NCI-H146 treated with DMSO at 0.1 percent for 48 hours (cell line): ENCODE measurements around the gene ARL4C.

Source experiments
- DNase-seq: peaks from one replicate; lab custom pipeline; 2025; ENCODE audit not compliant: unreplicated experiment; lab: John Stamatoyannopoulos, UW

Gene ARL4C

GRCh38 chr2:234448506-234449184, 48.2 kb downstream of the ARL4C start:
- DNase-seq = no peak

DNA sequence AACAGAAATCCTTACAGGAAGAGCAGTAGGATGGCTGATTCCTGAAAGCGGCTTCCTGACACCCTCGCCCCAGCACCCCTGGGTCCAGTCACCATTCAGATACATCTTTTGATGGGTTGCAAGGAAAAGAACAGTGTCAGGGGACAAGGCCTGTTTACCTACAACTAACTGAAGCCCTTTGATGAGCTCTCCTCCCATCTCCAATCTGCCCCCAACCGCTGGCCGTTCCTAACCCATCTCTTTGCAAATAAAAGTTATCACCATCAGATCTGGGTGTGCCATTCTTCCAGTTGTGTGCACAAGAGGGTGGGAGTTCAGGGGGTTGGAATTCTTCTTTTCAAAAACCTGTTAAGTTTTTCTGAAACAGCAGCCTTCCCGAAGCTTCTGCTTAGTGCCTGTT, 48.9 kb downstream of the ARL4C start:
- DNase-seq = no peak

DNA sequence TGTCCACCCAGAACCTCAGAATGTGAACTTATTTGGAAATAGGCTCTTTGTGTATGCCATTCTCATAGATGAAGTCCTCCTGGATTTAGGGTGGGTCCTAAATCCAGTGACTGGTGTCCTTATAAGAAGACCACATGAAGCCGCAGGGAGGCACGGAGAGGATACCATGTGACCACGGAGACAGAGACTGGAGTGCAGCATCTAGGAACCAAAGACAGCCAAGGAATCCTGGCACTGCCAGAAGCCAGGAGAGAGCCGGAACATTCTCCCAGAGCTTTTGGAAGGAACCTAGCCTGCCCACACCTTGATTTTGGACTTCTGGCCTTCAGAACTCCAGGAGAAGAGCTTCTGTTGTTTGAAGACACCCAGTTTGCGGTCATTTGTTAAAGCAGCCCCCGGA, 49.7 kb downstream of the ARL4C start:
- DNase-seq = no peak

GRCh38 chr2:234446404-234447076, 50.3 kb downstream of the ARL4C start:
- DNase-seq = no peak

DNA sequence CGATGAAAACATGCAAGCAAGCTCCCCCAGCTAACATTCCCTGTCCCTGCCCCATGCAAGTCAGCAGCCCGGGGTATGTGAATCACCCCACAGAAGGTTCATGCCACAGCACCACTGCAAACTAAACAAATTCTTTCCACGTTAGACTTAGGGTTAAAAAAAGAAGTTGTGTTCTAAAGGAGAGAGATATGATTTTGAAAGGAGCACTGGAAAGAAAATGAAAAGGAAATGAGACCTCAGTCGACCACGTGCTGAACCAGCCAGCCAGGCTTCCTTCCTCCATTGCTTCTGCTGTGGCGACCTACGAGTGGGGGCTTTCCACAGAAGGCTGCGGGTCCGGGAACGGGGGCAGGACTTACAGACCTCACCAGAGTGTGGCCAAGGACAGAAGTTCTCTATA, 52.0 kb downstream of the ARL4C start:
- DNase-seq = no peak

GRCh38 chr2:234444242-234444730, 52.6 kb downstream of the ARL4C start:
- no peak for DNase-seq
